Keratinocyte (primary cell): ENCODE data around the gene TMEM31. TPM values are rescaled to one million over a fixed set of nuclear protein-coding genes. Genes with fewer than 3 reads are reported as not detected.

ENCODE experiments used
- DNase-seq: peaks from one replicate; pipeline ENCODE4 v3.0.0-alpha.2; 2011; ENCODE audit warnings: low read depth, missing footprints, low spot score
- FAIRE-seq: peaks from 2 replicates; lab custom pipeline; 2011; peaks lifted over from hg19 to GRCh38; lab: Jason Lieb, UNC
- H2AFZ ChIP-seq: 2 replicates; pipeline ENCODE4 v1.6.0; 2012; ENCODE audit warnings: low read length, control low read depth, inconsistent platforms; ENCODE audit not compliant: control insufficient read depth
- H3K27ac ChIP-seq: 2 replicates; pipeline ENCODE4 v1.5.1; 2011; ENCODE audit warnings: low read length; ENCODE audit not compliant: control insufficient read depth, insufficient read depth
- H3K27me3 ChIP-seq: 3 replicates; pipeline ENCODE4 v1.6.0; 2011; ENCODE audit warnings: low read length; ENCODE audit not compliant: control insufficient read depth, insufficient read depth; ENCODE audit errors: extremely low read depth
- H3K36me3 ChIP-seq, 2 experiments: 2 replicates in 1 of 2; 3 replicates in 1 of 2; pipeline ENCODE4 v1.5.1; 2011; ENCODE audit warnings: low read length in 2 of 2, mild to moderate bottlenecking in 1 of 2; ENCODE audit not compliant: control insufficient read depth in 2 of 2, insufficient read depth in 2 of 2; ENCODE audit errors: extremely low read depth in 1 of 2
- H3K4me1 ChIP-seq: 3 replicates; pipeline ENCODE4 v1.5.1; 2011; ENCODE audit warnings: low read length; ENCODE audit not compliant: control insufficient read depth, insufficient read depth; ENCODE audit errors: extremely low read depth
- H3K4me2 ChIP-seq: 3 replicates; pipeline ENCODE4 v1.6.0; 2011; ENCODE audit warnings: low read depth, low read length; ENCODE audit not compliant: control insufficient read depth, insufficient read depth; ENCODE audit errors: extremely low read depth
- H3K4me3 ChIP-seq, 3 experiments: fragments of 200-600 bp in 1 of 3; sonication (generic) in 1 of 3; 2 replicates in 2 of 3; 3 replicates in 1 of 3; pipeline ENCODE4 v1.5.1; 2011 to 2016; ENCODE audit warnings: low read length in 3 of 3, mild to moderate bottlenecking in 3 of 3, control low read depth in 2 of 3, inconsistent platforms in 1 of 3, low read depth in 1 of 3, mixed read lengths in 1 of 3, mixed run types in 1 of 3, moderate library complexity in 1 of 3; ENCODE audit not compliant: control insufficient read depth in 2 of 3, insufficient read depth in 2 of 3; ENCODE audit errors: extremely low read depth in 1 of 3
- H3K79me2 ChIP-seq: 2 replicates; pipeline ENCODE4 v1.6.0; 2012; ENCODE audit warnings: low read length; ENCODE audit not compliant: control insufficient read depth, insufficient read depth
- H3K9ac ChIP-seq: 3 replicates; pipeline ENCODE4 v1.6.0; 2011; ENCODE audit warnings: low read length; ENCODE audit not compliant: control insufficient read depth, insufficient read depth; ENCODE audit errors: extremely low read depth
- H3K9me1 ChIP-seq: 3 replicates; pipeline ENCODE4 v1.6.0; 2011; ENCODE audit warnings: low read length; ENCODE audit not compliant: control insufficient read depth, insufficient read depth; ENCODE audit errors: extremely low read depth
- H3K9me3 ChIP-seq: 2 replicates; pipeline ENCODE4 v1.5.1; 2012; ENCODE audit warnings: low read depth, low read length; ENCODE audit not compliant: control insufficient read depth
- H4K20me1 ChIP-seq: 3 replicates; pipeline ENCODE4 v1.6.0; 2011; ENCODE audit warnings: low read length; ENCODE audit not compliant: control insufficient read depth, insufficient read depth; ENCODE audit errors: extremely low read depth
- EZH2 ChIP-seq: IDR thresholded peaks from one replicate; pipeline ENCODE4 v1.6.1; 2012; ENCODE audit warnings: inconsistent platforms, mild to moderate bottlenecking, low read length, moderate library complexity
- dilution Hi-C: fragments of 300-500 bp; cut with MboI; formaldehyde crosslinking; loops from one replicate; pipeline ENCODE4 v1.7.0; 2020; ENCODE audit warnings: low sequenced_read_pairs; ENCODE audit not compliant: extremely low pct_ligation_motif_present
- polyA plus RNA-seq, 5 experiments: library from polyadenylated mRNA; depleted of rRNA in 3 of 5; stranded (reverse) in 3 of 5; stranded (forward) in 1 of 5; unstranded in 1 of 5; fragments of >200 nt; gene quantifications; 1 replicate in 1 of 5; 2 replicates in 3 of 5; 3 replicates in 1 of 5; pipeline versions ENCODE4 v1.2.1 to v1.2.3, GENCODE V29; 2011 to 2012; ENCODE audit warnings: missing spikeins in 2 of 5, low read depth in 1 of 5, low replicate concordance in 1 of 5
- TF ChIP-seq, protein P1 (sequence below), 3 experiments: IDR thresholded peaks in 1 of 3; conservative IDR thresholded peaks in 1 of 3; optimal IDR thresholded peaks in 1 of 3; 2 replicates in 2 of 3; 3 replicates in 1 of 3; pipeline versions ENCODE3 to v1.5.1; 2011; ENCODE audit warnings: low read length in 3 of 3, mild to moderate bottlenecking in 3 of 3, moderate library complexity in 2 of 3, control low read depth in 1 of 3, inconsistent platforms in 1 of 3; ENCODE audit not compliant: insufficient read depth in 2 of 3; ENCODE audit errors: extremely low read depth in 1 of 3

Gene TMEM31
- polyA plus RNA-seq, 1 donor (not counting 4 experiments of a cell fraction or from before 2014, with no cell fraction given): not detected

DNA sequence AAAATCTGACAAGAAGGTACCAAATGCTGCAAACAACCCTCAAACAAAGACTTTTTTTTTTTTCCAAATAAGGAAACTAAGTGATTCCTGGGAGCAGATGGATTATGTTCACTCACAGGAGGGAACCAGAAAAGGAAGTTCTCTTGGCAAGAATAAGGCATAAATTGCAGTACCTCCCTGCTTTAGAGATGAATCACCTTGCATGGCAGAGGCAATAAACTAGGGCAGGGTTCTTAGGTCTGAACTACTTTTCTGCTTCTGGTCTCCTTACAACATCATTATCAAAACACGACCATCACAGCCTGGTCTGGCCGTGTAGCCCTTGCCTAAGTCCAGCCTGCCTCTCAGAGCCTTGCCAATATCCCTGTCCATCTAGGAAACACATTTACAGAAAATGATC is 6.3 kb downstream of the TMEM31 start:
- H3K27ac ChIP-seq: no peak overlapping the region
- H3K9ac ChIP-seq: no peak overlapping the region

DNA sequence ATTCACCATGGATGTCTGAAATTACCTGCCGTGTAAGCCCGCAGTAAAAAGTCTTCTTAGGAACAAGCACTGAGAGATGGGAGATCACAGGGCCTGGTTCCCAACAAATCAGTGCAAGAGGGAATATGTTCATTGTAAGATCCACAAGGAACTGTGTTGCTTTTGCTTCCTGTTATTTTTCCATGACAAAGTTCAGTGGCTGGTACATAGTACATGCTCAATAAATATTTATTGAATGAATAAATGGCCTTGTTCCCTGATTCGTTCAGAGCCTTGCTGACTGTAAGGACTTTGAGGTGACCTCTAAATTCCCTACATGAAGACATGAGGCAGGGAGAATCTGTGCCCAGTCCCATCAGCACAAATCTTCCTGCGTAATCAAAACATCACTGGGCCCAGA is 7.4 kb downstream of the TMEM31 start:
- Histone ChIP-seq H3K27ac (no peak overlapping the region), H3K36me3 (no peaks in the 10 kb centered on the region), H3K79me2 (no peaks in the 10 kb centered on the region), H3K27me3 (no peaks in the 10 kb centered on the region), H2AFZ (no peak overlapping the region), H3K9me1 (no peaks in the 10 kb centered on the region), H3K9me3 (no peaks in the 10 kb centered on the region), H4K20me1 (no peaks in the 10 kb centered on the region), H3K4me1 (peaks cover 14% of the 10 kb centered on the region), H3K9ac (no peak overlapping the region), H3K4me3 (no peak overlapping the region), H3K4me2 (no peak overlapping the region)
- TF ChIP-seq, protein P1, sequence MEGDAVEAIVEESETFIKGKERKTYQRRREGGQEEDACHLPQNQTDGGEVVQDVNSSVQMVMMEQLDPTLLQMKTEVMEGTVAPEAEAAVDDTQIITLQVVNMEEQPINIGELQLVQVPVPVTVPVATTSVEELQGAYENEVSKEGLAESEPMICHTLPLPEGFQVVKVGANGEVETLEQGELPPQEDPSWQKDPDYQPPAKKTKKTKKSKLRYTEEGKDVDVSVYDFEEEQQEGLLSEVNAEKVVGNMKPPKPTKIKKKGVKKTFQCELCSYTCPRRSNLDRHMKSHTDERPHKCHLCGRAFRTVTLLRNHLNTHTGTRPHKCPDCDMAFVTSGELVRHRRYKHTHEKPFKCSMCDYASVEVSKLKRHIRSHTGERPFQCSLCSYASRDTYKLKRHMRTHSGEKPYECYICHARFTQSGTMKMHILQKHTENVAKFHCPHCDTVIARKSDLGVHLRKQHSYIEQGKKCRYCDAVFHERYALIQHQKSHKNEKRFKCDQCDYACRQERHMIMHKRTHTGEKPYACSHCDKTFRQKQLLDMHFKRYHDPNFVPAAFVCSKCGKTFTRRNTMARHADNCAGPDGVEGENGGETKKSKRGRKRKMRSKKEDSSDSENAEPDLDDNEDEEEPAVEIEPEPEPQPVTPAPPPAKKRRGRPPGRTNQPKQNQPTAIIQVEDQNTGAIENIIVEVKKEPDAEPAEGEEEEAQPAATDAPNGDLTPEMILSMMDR (optimal IDR thresholded peaks at IDR 0.05 in 1 of 3, IDR thresholded peaks at IDR 0.05 in 1 of 3, conservative IDR thresholded peaks at IDR 0.05 in 1 of 3; ENCODE audit: extremely low read depth in 1 of 3, insufficient read depth in 2 of 3, low read length in 3 of 3): no peak
- no peak for TF ChIP-seq EZH2
- DNase-seq (no peak), FAIRE-seq (no peak)
- dilution Hi-C loops: no loop called here

More for the DNA sequence above, 6.3 kb downstream of the TMEM31 start:
- Histone ChIP-seq H3K36me3 (no peaks in the 10 kb centered on the region), H3K4me3 (no peak overlapping the region), H3K79me2 (no peaks in the 10 kb centered on the region), H3K4me1 (peaks cover 9% of the 10 kb centered on the region), H3K27me3 (no peaks in the 10 kb centered on the region), H3K9me3 (no peaks in the 10 kb centered on the region), H2AFZ (peak overlapping the region; percentile 50), H3K4me2 (peak overlapping the region; percentile 20), H4K20me1 (no peaks in the 10 kb centered on the region), H3K9me1 (no peaks in the 10 kb centered on the region)
- dilution Hi-C loops: no loop called here
- no peak for TF ChIP-seq EZH2
- TF ChIP-seq, protein P1 (optimal IDR thresholded peaks at IDR 0.05 in 1 of 3, IDR thresholded peaks at IDR 0.05 in 1 of 3, conservative IDR thresholded peaks at IDR 0.05 in 1 of 3; ENCODE audit: extremely low read depth in 1 of 3, insufficient read depth in 2 of 3, low read length in 3 of 3): no peak
- DNase-seq (no peak), FAIRE-seq (peak; percentile 89)
